Mesenchymal stem cell (in vitro differentiated cells and primary cell): ENCODE measurements around the gene GGT6.
A peak's percentile ranks its signal among the peaks of the same experiment; 100 is the strongest.

Experiments used
- DNase-seq: peaks from one replicate; pipeline ENCODE4 v3.0.0-alpha.2; 2013
- H2AFZ ChIP-seq: one replicate; pipeline ENCODE4 v1.6.1; 2013; ENCODE audit warnings: low read depth, mild to moderate bottlenecking, control low read depth, inconsistent platforms, low read length, moderate library complexity
- H2AK5ac ChIP-seq: 2 replicates; pipeline ENCODE4 v1.6.1; 2013; ENCODE audit warnings: low read length, moderate library complexity, mild to moderate bottlenecking, inconsistent platforms; ENCODE audit not compliant: severe bottlenecking
- H2BK120ac ChIP-seq: one replicate; pipeline ENCODE4 v1.6.1; 2013; ENCODE audit warnings: low read depth, mild to moderate bottlenecking, inconsistent platforms, low read length, moderate library complexity
- H2BK12ac ChIP-seq, 2 experiments: one replicate each; pipeline ENCODE4 v1.6.1; 2013; ENCODE audit warnings: inconsistent platforms in 2 of 2, low read length in 2 of 2, mild to moderate bottlenecking in 2 of 2, moderate library complexity in 2 of 2, control low read depth in 1 of 2
- H2BK15ac ChIP-seq: one replicate; pipeline ENCODE4 v1.6.1; 2013; ENCODE audit warnings: mild to moderate bottlenecking, low read depth, inconsistent platforms; ENCODE audit not compliant: poor library complexity, severe bottlenecking
- H2BK5ac ChIP-seq: 2 replicates; pipeline ENCODE4 v1.6.1; 2013; ENCODE audit warnings: low read depth, mild to moderate bottlenecking, low read length, control low read depth, inconsistent platforms; ENCODE audit not compliant: poor library complexity, severe bottlenecking
- H3K14ac ChIP-seq, 2 experiments: one replicate each; pipeline ENCODE4 v1.6.1; 2013; ENCODE audit warnings: inconsistent platforms in 2 of 2, low read length in 2 of 2, control low read depth in 1 of 2, mild to moderate bottlenecking in 1 of 2, moderate library complexity in 1 of 2
- H3K18ac ChIP-seq, 2 experiments: one replicate each; pipeline ENCODE4 v1.6.1; 2013; ENCODE audit warnings: inconsistent platforms in 2 of 2, low read length in 2 of 2, control low read depth in 1 of 2, low read depth in 1 of 2, mild to moderate bottlenecking in 1 of 2
- H3K23ac ChIP-seq, 2 experiments: one replicate each; pipeline ENCODE4 v1.6.1; 2013; ENCODE audit warnings: inconsistent platforms in 2 of 2, low read length in 2 of 2, mild to moderate bottlenecking in 2 of 2, moderate library complexity in 2 of 2, control low read depth in 1 of 2
- H3K27ac ChIP-seq: 2 replicates; pipeline ENCODE4 v1.5.1; 2013; ENCODE audit warnings: mild to moderate bottlenecking, moderate library complexity, low read length, control low read depth, inconsistent platforms; ENCODE audit not compliant: poor library complexity, severe bottlenecking
- H3K27me3 ChIP-seq, 2 experiments: 2 replicates each; pipeline versions ENCODE4 v1.6.1 to v1.7.0; 2013; ENCODE audit warnings: low read length in 2 of 2, mild to moderate bottlenecking in 2 of 2, moderate library complexity in 2 of 2, control low read depth in 1 of 2, inconsistent platforms in 1 of 2; ENCODE audit not compliant: control insufficient read depth in 1 of 2, insufficient read depth in 1 of 2
- H3K36me3 ChIP-seq, 2 experiments: 2 replicates each; pipeline versions ENCODE4 v1.6.1 to v1.7.0; 2013; ENCODE audit warnings: low read length in 2 of 2, control low read depth in 1 of 2, inconsistent platforms in 1 of 2, low read depth in 1 of 2, mild to moderate bottlenecking in 1 of 2; ENCODE audit not compliant: insufficient read depth in 2 of 2, control insufficient read depth in 1 of 2
- H3K4ac ChIP-seq, 2 experiments: one replicate each; pipeline ENCODE4 v1.6.1; 2013; ENCODE audit warnings: inconsistent platforms in 2 of 2, low read length in 2 of 2, mild to moderate bottlenecking in 2 of 2, moderate library complexity in 2 of 2, control low read depth in 1 of 2, low read depth in 1 of 2
- H3K4me1 ChIP-seq: 2 replicates; pipeline ENCODE4 v1.6.1; 2013; ENCODE audit warnings: low read depth, low read length, control low read depth; ENCODE audit not compliant: control insufficient read depth, insufficient read depth
- H3K4me2 ChIP-seq: 2 replicates; pipeline ENCODE4 v1.6.1; 2013; ENCODE audit warnings: low read length, mild to moderate bottlenecking, inconsistent platforms; ENCODE audit not compliant: poor library complexity, severe bottlenecking
- H3K4me3 ChIP-seq, 2 experiments: 2 replicates each; pipeline versions ENCODE4 v1.5.1 to v1.7.0; 2013; ENCODE audit warnings: low read length in 2 of 2, mild to moderate bottlenecking in 2 of 2, control low read depth in 1 of 2, low read depth in 1 of 2; ENCODE audit not compliant: insufficient read depth in 1 of 2
- H3K79me1 ChIP-seq: replicated peaks from 2 replicates; pipeline ENCODE4 v1.6.1; 2013; ENCODE audit warnings: mild to moderate bottlenecking, control low read depth, low read length, inconsistent platforms; ENCODE audit not compliant: poor library complexity, severe bottlenecking
- H3K9ac ChIP-seq: 2 replicates; pipeline ENCODE4 v1.7.0; 2013; ENCODE audit warnings: mild to moderate bottlenecking, low read length, moderate library complexity
- H3K9me3 ChIP-seq: 2 replicates; pipeline ENCODE4 v1.7.0; 2013; ENCODE audit warnings: mild to moderate bottlenecking, low read length; ENCODE audit not compliant: control insufficient read depth
- H4K8ac ChIP-seq: one replicate; pipeline ENCODE4 v1.6.1; 2013; ENCODE audit warnings: inconsistent platforms, mild to moderate bottlenecking, low read length, moderate library complexity
- H4K91ac ChIP-seq: one replicate; pipeline ENCODE4 v1.6.1; 2013; ENCODE audit warnings: mild to moderate bottlenecking, low read length, inconsistent platforms
- WGBS: methylation state at CpG from one replicate; pipeline ENCODE4 v1.1.7; 2013; ENCODE audit warnings: mixed read lengths; 5-methylcytosine and 5-hydroxymethylcytosine counted together

The GGT6 gene

DNA sequence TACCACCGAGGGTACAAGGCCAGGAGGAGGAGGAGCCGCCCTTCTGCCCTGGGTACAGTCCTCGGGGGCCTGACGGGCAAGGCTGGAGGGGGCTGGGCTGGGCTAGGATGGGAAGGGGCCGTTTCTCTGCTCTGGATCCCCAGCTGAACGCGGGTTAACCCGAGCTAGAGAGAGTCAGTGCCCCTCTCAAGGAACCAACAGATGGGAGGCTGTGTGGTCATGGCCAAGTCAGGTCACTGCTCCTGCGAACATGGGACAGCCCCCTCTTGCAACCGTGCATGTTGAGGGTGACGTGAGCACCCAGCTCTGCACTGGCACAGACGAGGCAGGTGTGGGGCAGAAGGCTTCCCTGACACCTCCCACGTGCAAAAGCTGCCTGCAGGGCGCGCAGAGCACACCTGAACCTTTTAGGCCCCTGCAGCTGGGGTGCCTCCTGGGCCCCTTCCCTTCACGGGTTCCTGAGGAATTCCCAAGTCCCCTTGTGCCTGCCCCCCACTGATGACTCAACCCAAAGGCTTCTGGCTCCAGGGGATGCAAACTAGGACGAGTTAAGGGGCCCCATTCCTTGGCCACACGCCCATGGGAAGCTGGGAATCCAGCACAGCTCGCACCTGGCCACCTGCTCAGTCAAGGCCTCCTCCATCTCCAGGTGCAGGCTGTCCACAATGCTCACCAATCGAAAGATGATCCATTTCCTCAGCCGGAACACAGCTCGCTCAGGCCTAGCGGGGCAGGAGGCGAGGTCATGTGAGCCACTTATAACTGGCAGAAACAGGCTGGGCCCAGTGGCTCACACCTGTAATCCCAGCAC is 11.5 kb downstream of the GGT6 start:
- no peak overlapping the region for H3K9ac ChIP-seq
- H3K18ac ChIP-seq, result no peak overlapping the region
- no peak overlapping the region for H2AK5ac ChIP-seq
- no peak for DNase-seq
- H3K4me3 ChIP-seq, result no peak overlapping the region
- H3K4ac ChIP-seq, result no peak overlapping the region
- no peak overlapping the region for H2BK15ac ChIP-seq
- H4K91ac ChIP-seq, result no peak overlapping the region
- peaks cover 43% of the 10 kb centered on the region for H3K79me1 ChIP-seq
- H3K4me2 ChIP-seq, result no peak overlapping the region
- no peak overlapping the region for H3K23ac ChIP-seq
- no peaks in the 10 kb centered on the region for H3K27me3 ChIP-seq
- WGBS, result 86% methylated on average over 24 of the region's 24 CpGs
- no peaks in the 10 kb centered on the region for H3K9me3 ChIP-seq
- no peak overlapping the region for H2BK5ac ChIP-seq
- H3K36me3 ChIP-seq, result peaks cover 90 to 97% of the 10 kb centered on the region in 2 experiments
- H3K4me1 ChIP-seq, result peaks cover 28% of the 10 kb centered on the region
- no peak overlapping the region for H2BK12ac ChIP-seq
- no peak overlapping the region for H3K14ac ChIP-seq
- no peak overlapping the region for H2AFZ ChIP-seq
- no peak overlapping the region for H3K27ac ChIP-seq
- H2BK120ac ChIP-seq, result no peak overlapping the region
- H4K8ac ChIP-seq, result no peak overlapping the region

DNA sequence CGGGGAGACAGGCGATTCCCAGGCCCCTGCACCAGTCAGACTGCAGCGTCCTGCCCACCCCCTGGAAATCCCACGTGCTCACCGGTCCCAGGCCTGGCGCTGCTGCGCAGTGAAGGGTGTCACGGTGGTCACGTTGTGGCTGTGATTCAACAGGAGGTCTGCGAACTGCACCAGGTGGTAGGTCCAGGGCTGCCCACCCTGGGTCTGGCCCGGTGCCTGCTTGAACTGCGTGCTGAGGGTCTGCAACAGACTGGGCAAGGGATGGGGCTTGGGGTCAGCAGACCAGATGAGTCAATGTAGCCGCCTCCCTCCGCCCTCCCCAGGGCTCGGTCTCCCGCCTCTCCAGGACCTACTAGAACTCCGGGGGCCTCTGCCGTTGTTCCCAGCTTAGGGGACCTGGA is 12.3 kb downstream of the GGT6 start:
- H4K91ac ChIP-seq, result no peak overlapping the region
- peaks cover 91 to 99% of the 10 kb centered on the region in 2 experiments for H3K36me3 ChIP-seq
- H3K79me1 ChIP-seq, result peaks cover 38% of the 10 kb centered on the region
- H3K27me3 ChIP-seq, result no peaks in the 10 kb centered on the region
- no peak overlapping the region for H3K23ac ChIP-seq
- H3K9me3 ChIP-seq, result no peaks in the 10 kb centered on the region
- H2BK12ac ChIP-seq, result no peak overlapping the region
- WGBS, result 95% methylated on average over 18 of the region's 18 CpGs
- H3K18ac ChIP-seq, result no peak overlapping the region
- H2AK5ac ChIP-seq, result no peak overlapping the region
- DNase-seq, result no peak
- no peak overlapping the region for H2BK5ac ChIP-seq
- H2BK15ac ChIP-seq, result no peak overlapping the region
- H3K14ac ChIP-seq, result no peak overlapping the region
- H4K8ac ChIP-seq, result no peak overlapping the region
- no peak overlapping the region for H3K9ac ChIP-seq
- H3K27ac ChIP-seq, result no peak overlapping the region
- H3K4me3 ChIP-seq, result no peak overlapping the region
- peaks cover 24% of the 10 kb centered on the region for H3K4me1 ChIP-seq
- H3K4me2 ChIP-seq, result no peak overlapping the region
- no peak overlapping the region for H2BK120ac ChIP-seq
- no peak overlapping the region for H3K4ac ChIP-seq
- H2AFZ ChIP-seq, result no peak overlapping the region

DNA sequence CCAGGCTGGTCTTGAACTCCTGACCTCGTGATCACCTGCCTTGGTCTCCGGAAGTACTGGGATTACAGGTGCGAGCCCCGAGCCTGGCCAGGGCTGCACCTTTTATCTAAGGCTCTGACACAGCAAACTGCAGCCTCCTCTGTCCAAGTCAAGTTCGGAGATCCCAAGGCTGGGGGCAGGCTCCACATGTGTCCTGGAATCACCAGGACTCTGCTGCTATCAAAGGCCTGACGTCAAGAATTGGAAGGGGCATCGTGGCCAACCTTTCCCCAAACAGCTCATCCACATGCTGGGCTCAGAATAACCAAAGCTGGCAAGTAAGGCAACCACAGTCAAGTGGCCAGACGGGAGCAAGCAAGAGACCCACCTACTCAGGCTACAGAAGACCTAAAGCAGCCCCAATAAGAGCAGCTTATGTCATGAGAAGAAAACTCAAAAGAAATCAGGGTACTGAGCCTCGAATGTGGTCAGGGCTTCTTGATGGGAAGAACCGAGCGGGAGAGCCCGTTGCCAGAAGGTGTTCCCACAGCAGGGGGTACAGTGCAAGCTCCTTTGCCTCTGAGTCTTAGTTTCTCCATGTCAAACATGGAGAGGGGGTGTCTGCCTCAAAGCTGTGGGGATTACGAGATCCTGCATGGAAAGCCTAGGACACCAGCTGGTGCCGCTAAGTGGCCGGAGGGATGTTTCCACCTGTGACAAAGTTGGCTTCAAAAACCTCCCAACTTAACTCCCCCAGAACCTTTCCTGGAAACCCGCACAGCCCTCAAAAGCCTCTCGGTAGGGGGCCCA is 13.1 kb downstream of the GGT6 start:
- no peak overlapping the region for H4K8ac ChIP-seq
- H3K4ac ChIP-seq, result no peak overlapping the region
- no peaks in the 10 kb centered on the region for H3K9me3 ChIP-seq
- H3K27ac ChIP-seq, result no peak overlapping the region
- no peak overlapping the region for H3K14ac ChIP-seq
- H4K91ac ChIP-seq, result no peak overlapping the region
- H3K36me3 ChIP-seq, result peaks cover 91 to 100% of the 10 kb centered on the region in 2 experiments
- no peak overlapping the region for H3K18ac ChIP-seq
- no peak overlapping the region for H2BK15ac ChIP-seq
- H3K4me3 ChIP-seq, result no peak overlapping the region
- H2AFZ ChIP-seq, result no peak overlapping the region
- no peak overlapping the region for H3K9ac ChIP-seq
- H3K27me3 ChIP-seq, result no peaks in the 10 kb centered on the region
- 95% methylated on average over 17 of the region's 17 CpGs for WGBS
- no peak overlapping the region for H3K4me2 ChIP-seq
- H2BK120ac ChIP-seq, result no peak overlapping the region
- peaks cover 33% of the 10 kb centered on the region for H3K79me1 ChIP-seq
- no peak overlapping the region for H3K23ac ChIP-seq
- no peak for DNase-seq
- H3K4me1 ChIP-seq, result peaks cover 24% of the 10 kb centered on the region
- no peak overlapping the region for H2AK5ac ChIP-seq
- H2BK12ac ChIP-seq, result no peak overlapping the region
- no peak overlapping the region for H2BK5ac ChIP-seq

DNA sequence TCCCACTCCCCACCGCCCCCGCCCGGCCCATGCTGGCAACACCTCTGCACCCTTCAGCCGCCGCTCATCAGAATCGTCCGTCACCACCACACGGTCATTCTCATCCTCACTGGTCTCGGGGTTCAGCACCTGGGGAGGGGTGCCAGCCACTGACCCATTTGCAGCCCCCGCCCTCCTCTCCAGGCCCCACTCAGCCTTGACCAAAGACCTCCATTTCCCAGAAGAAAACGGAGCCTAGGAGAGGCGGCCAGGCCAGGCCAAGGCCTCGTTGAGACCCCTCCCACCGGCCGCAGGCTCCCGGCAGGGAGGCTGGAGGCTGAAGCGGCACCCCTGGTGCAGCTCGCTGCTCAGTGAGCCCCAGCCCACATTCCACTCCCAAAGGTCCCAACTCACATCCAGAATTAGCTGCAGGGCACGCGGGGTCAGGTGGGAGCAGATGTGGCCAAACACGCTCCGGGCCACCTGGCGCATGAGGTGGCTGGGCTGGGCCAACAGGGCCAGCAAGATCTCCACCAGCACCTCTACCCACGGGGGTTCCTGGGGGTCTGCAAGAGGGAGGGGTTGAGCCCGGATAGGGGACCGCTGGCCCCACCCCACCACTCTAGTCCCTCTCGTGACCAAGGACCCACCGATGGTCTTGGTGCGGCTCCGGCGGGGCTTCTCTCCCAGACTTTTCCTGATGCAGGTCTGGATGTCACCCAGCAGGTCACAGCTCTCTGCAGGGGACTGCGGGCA is 15.0 kb downstream of the GGT6 start:
- peaks cover 17% of the 10 kb centered on the region for H3K79me1 ChIP-seq
- H3K18ac ChIP-seq, result no peak overlapping the region
- H2BK15ac ChIP-seq, result peak overlapping the region; percentile 1
- no peak overlapping the region for H3K4ac ChIP-seq
- no peak overlapping the region for H3K4me2 ChIP-seq
- no peak overlapping the region for H3K27ac ChIP-seq
- no peak for DNase-seq
- no peak overlapping the region for H3K9ac ChIP-seq
- no peak overlapping the region for H2AFZ ChIP-seq
- no peak overlapping the region for H2BK5ac ChIP-seq
- H3K27me3 ChIP-seq, result no peaks in the 10 kb centered on the region
- no peak overlapping the region for H4K91ac ChIP-seq
- no peak overlapping the region for H2BK120ac ChIP-seq
- no peak overlapping the region for H2AK5ac ChIP-seq
- H3K23ac ChIP-seq, result no peak overlapping the region
- H2BK12ac ChIP-seq, result no peak overlapping the region
- no peak overlapping the region for H3K4me3 ChIP-seq
- 95% methylated on average over 30 of the region's 32 CpGs for WGBS
- H3K14ac ChIP-seq, result no peak overlapping the region
- H4K8ac ChIP-seq, result no peak overlapping the region
- no peaks in the 10 kb centered on the region for H3K9me3 ChIP-seq
- peaks cover 93 to 100% of the 10 kb centered on the region in 2 experiments for H3K36me3 ChIP-seq
- peaks cover 26% of the 10 kb centered on the region for H3K4me1 ChIP-seq
